Erythroblast (primary cell): ENCODE results near the gene RPUSD1.
"Not testable (repeated sequence)": the region's sequence is repeated elsewhere in the genome, so short reads cannot be mapped to it uniquely, and the experiment has no call there.

Source experiments
- DNase-seq, 2 experiments: peaks; one replicate each; lab custom pipeline; 2025; lab: John Stamatoyannopoulos, UW
- GATA1 ChIP-seq: IDR thresholded peaks from 2 replicates; pipeline ENCODE4 v1.6.1; 2011; ENCODE audit warnings: low read depth, mild to moderate bottlenecking, control low read depth, low read length, moderate library complexity
- POLR2A ChIP-seq: IDR thresholded peaks from 2 replicates; pipeline ENCODE4 v1.6.1; 2011; ENCODE audit warnings: mild to moderate bottlenecking, low read length

The RPUSD1 gene

GRCh38 chr16:824194-824593, 36.0 kb upstream of the RPUSD1 start:
- TF ChIP-seq POLR2A (no peak), GATA1 (no peak)

DNA sequence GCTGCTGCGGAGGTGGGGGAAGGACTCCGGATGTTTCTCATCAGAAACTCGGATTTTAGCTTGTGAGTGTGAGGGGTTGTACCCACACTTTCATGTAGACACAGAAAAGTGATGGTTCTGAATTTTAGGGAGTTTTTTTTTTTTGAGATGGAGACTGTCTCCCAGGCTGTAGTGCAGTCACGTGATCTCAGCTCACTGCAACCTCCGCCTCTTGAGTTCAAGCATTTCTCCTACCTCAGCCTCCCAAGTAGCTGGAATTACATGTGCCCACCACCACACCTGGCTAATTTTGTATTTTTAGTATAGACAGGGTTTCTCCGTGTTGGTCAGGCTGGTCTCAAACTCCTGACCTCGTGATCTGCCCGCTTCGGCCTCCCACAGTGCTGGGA, 34.7 kb upstream of the RPUSD1 start:
- no peak for DNase-seq
- TF ChIP-seq POLR2A (no peak), GATA1 (no peak)

More at GRCh38 chr16:824194-824593, 36.0 kb upstream of the RPUSD1 start:
- DNase-seq, result no peak

- no peak for DNase-seq
- no peak for TF ChIP-seq POLR2A
- no peak for TF ChIP-seq GATA1
These were observed 34.2 kb upstream of the RPUSD1 start for GRCh38 chr16:822174-822908.

DNA sequence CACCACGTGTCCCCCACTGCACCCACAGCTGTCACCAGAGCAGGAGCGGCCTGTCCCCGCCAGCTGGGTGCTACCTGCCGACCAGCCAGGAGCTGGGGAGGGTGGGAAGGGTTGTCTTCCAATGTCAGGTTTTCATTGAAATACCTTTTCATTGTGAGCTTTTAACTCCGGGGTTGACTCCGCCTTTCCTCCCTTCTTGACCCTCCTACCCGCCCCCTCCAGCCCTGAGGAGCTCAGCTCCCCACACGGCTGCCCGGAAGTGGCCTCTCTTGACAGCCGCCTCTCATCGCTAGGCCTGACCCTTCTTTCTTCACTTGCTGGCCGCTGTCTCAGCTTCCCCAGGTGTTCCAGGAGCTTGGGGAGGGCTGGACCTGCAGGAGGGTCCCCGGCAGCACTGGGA, 33.6 kb upstream of the RPUSD1 start:
- DNase-seq, result no peak
- no peak for TF ChIP-seq POLR2A
- TF ChIP-seq GATA1, result no peak

DNA sequence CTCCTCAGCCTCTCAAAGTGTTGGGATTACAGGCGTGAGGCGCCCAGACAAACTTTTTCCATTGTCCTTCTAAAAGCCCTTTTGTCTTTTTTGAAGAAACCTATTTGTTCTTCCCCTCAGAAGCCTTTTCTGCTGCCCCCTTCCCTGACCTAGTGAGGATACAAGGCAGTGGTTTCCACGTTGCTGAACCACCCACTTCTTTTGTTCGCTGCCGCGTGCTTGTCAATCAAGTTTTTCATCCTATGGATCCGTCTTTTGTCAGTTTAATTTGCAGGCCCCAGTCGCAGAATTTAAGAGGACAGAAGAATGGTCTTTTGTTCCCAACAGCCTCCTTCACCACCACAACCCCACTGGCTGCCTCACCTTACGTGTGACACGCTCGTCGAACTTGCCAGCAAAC, 32.6 kb upstream of the RPUSD1 start:
- TF ChIP-seq POLR2A (no peak), GATA1 (no peak)
- no peak for DNase-seq

DNA sequence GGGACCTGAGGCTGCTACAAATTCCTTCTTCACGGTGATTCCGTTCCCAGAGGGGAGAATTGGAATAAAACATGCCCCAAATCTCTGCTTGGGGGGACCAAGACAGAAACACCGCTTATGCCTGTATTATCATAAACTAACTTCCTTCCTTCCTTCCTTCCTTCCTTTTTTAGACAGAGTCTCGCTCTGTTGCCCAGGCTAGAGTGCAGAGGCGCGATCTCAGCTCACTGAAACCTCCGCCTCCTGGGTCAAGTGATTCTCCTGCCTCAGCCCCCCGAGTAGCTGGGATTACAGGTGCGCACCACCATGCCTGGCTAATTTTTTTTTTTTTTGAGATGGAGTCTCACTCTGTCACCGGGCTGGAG, 31.8 kb upstream of the RPUSD1 start:
- DNase-seq, result not testable (repeated sequence)

DNA sequence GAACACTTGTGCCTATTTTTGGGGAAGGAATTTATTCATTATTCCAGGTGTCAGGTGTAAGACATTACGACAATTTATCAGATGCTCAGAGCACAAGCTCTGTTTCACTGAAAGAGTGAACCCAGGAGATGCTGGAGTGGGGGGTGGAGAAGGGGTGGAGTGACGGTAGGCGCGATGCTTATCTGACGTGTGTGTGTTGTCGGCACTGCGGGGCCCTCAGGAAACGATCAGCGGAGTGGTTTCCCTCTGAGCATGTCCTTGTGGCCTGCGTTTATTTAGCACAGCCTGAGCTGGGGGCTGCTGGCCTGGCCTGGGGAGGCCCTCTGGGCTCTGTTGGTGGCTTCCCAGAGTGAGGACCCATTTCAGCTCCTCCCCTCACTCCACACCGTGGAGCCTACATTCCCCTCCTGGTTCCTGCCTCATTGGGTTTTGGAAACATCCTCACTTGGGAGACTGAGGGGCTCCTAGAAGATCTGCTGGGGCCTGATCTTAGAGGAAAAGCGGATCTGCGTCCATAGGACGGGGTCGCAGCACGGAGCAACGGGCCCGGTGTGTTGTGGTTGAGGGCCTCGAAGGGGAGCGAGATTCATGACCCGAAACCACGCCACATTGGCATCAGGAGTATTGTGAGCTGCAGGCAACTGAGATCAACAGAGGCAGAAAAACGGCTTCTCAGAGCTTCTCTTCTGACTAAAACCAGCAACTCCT, 31.3 kb upstream of the RPUSD1 start:
- no peak for DNase-seq
- TF ChIP-seq POLR2A (no peak), GATA1 (no peak)

DNA sequence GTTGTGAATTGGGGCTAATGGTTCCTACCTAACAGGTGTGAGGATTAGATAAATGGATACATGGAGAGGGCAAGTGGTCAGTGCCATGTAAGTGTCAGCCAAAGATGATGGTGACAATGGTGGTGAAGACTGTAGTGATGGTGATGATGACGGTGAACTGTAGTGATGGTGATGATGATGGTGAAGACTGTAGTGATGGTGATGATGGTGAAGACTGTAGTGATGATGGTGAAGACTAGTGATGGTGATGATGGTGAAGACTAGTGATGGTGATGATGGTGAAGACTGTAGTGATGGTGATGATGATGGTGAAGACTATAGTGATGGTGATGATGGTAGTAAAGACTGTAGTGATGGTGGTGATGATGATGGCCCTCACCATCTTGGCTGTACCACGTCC, 30.4 kb upstream of the RPUSD1 start:
- no peak for TF ChIP-seq GATA1
- TF ChIP-seq POLR2A, result no peak
- DNase-seq, result no peak

DNA sequence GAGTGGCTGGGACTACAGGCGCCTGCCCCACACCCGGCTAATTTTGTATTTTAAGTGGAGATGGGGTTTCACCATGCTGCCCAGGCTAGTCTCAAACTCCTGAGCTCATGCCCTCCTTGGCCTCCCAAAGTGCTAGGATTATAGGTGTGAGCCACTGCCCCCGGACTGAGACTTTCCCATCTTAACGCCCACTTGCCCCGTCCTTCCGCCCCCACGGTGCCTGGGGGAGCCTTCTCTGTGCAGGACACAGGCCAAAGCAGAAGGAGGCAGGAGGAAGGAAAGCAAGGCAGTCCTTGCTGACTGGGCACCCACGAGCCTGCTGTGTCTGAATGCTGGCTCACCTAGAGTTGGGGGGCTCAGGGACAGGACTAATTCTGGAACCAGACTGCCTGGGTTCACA, 30.0 kb upstream of the RPUSD1 start:
- TF ChIP-seq GATA1, result no peak
- no peak for TF ChIP-seq POLR2A
- DNase-seq, result no peak

GRCh38 chr16:817001-817906, 29.1 kb upstream of the RPUSD1 start:
- DNase-seq, result no peak
- no peak for TF ChIP-seq GATA1
- TF ChIP-seq POLR2A, result no peak

GRCh38 chr16:815861-816260, 27.7 kb upstream of the RPUSD1 start:
- no peak for DNase-seq
- no peak for TF ChIP-seq GATA1
- TF ChIP-seq POLR2A, result no peak

DNA sequence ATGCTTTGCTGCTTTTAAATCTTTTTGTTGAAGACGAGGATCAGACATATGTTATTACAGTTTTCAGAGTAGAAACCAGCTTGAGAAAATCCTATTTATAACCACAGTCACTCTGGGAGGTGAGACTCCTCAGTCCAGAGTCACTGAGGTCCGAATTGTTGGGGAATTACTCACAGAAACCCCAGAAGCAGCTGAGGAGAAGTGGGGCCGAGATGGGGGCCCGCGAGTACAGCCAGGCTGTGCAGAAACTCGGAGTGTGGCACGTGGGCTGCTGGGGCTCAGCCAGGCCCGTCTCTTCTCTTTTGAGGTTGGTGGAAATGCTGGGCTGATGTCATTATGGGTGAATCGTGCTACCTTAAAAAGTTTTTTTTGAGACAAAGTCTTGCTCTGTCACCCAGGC, 26.8 kb upstream of the RPUSD1 start:
- no peak for TF ChIP-seq GATA1
- no peak for TF ChIP-seq POLR2A
- no peak for DNase-seq

DNA sequence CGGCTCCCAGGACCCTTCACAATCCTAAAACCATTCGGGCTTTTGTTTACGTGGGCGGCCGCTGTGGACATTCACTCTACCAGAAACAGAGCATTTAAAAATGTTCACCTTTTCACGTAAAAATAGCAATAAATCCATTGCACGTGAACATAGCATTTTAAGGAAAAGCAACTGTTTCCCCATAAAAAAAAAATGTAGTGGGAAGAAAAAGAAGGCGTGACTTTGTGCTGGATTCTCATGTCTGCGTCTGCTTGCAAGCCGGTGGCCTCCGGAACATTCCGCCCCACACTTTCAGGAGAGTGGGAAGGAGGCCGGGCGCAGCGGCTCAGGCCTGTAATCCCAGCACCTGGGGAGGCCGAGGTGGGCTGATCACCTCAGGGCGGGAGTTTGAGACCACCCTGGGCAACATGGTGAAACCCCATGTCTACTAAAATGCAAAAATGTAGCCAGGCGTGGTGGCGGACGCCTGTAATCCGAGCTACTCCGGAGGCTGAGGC, 25.8 kb upstream of the RPUSD1 start:
- TF ChIP-seq POLR2A (no peak), GATA1 (no peak)
- no peak for DNase-seq
